ENCODE results near the gene C1orf21.

- TF ChIP-seq CTCF (IDR thresholded peaks at IDR 0.05) (no peak), EZH2 (IDR thresholded peaks at IDR 0.05; ENCODE audit: borderline replicate concordance, insufficient read depth, low read depth, low read length, poor library complexity, severe bottlenecking) (no peak)
These were observed 56.4 kb downstream of the C1orf21 start for GRCh38 chr1:184443201-184443600.
